ENCODE results near the gene OIP5. TPM values are rescaled to one million over a fixed set of nuclear protein-coding genes. Genes with fewer than 3 reads are reported as not detected.
"Not testable (repeated sequence)": the region's sequence is repeated elsewhere in the genome, so short reads cannot be mapped to it uniquely, and the experiment has no call there.

The OIP5 gene
- total RNA-seq, 1 donor from 2014 or later = 1.5 TPM

DNA sequence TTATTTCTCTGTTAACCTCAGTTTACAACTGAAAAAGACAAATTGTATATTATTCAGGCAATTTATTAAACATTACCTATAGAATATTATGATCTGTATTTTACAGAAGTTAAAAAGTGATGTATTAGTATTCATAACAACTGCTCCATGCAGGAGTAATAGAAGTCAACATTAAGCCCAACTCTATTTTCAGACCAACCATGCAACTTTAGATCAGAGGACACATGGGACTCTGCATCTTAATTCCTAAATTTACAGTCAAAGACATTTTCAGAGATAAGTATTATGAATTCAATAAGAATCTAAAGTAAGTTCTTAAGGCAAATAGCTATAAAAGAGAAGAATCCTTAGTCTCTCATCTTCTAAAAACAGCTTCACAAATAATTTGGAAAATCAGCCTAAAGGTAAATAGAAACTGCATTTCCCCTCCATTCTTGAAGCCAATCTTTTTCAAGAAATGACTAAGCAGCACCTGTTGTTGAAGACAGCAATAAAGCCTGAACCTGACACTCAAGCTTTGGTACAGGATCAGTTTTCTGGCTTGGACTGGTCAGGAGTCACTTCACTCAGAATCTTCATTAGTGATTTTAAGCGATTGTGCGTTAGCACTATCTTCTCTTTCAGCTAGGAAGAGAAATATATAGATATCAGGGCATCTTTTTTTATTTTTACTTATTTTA lies 23.0 kb downstream of the OIP5 start:
- Mint-ChIP-seq H3K9me3 (ENCODE audit: unreplicated experiment) (peaks cover 2% of the 10 kb centered on the region), H3K27me3 (ENCODE audit: unreplicated experiment) (no peaks in the 10 kb centered on the region), H3K4me1 (ENCODE audit: low read depth, unreplicated experiment) (no peaks in the 10 kb centered on the region), H3K4me3 (ENCODE audit: unreplicated experiment) (no peak overlapping the region), H3K27ac (ENCODE audit: unreplicated experiment) (no peak overlapping the region), H3K36me3 (ENCODE audit: unreplicated experiment) (no peaks in the 10 kb centered on the region)
- TF ChIP-seq, protein P1, sequence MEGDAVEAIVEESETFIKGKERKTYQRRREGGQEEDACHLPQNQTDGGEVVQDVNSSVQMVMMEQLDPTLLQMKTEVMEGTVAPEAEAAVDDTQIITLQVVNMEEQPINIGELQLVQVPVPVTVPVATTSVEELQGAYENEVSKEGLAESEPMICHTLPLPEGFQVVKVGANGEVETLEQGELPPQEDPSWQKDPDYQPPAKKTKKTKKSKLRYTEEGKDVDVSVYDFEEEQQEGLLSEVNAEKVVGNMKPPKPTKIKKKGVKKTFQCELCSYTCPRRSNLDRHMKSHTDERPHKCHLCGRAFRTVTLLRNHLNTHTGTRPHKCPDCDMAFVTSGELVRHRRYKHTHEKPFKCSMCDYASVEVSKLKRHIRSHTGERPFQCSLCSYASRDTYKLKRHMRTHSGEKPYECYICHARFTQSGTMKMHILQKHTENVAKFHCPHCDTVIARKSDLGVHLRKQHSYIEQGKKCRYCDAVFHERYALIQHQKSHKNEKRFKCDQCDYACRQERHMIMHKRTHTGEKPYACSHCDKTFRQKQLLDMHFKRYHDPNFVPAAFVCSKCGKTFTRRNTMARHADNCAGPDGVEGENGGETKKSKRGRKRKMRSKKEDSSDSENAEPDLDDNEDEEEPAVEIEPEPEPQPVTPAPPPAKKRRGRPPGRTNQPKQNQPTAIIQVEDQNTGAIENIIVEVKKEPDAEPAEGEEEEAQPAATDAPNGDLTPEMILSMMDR (IDR thresholded peaks at IDR 0.05; ENCODE audit: partially characterized antibody, unreplicated experiment) = no peak
- DNase-seq = no peak

DNA sequence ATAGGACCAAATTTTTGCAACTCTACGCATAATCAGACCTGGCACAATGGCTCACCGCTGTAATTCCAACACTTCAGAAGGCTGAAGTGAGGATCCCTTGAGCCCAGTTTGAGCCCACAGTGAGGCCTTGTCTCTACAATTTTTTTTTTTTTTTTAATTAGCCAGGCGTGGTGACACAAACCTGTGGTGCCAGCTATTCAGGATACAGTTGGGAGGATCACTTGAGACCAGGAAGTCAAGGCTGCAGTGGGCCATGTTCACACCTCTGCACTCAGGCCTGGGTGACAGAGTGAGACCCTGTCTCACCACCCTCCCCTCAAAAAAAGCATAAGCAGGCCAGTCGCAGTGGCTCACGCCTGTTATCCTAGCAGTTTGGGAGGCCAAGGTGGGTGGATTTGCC lies 24.7 kb downstream of the OIP5 start:
- peaks cover 3% of the 10 kb centered on the region for H3K4me1 Mint-ChIP-seq (ENCODE audit: low read depth, unreplicated experiment)
- H3K4me3 Mint-ChIP-seq (ENCODE audit: unreplicated experiment) = no peak overlapping the region
- peaks cover 2% of the 10 kb centered on the region for H3K9me3 Mint-ChIP-seq (ENCODE audit: unreplicated experiment)
- DNase-seq = no peak
- no peak overlapping the region for H3K27ac Mint-ChIP-seq (ENCODE audit: unreplicated experiment)
- no peaks in the 10 kb centered on the region for H3K36me3 Mint-ChIP-seq (ENCODE audit: unreplicated experiment)
- H3K27me3 Mint-ChIP-seq (ENCODE audit: unreplicated experiment) = no peaks in the 10 kb centered on the region
- TF ChIP-seq, protein P1 (IDR thresholded peaks at IDR 0.05; ENCODE audit: partially characterized antibody, unreplicated experiment) = no peak

DNA sequence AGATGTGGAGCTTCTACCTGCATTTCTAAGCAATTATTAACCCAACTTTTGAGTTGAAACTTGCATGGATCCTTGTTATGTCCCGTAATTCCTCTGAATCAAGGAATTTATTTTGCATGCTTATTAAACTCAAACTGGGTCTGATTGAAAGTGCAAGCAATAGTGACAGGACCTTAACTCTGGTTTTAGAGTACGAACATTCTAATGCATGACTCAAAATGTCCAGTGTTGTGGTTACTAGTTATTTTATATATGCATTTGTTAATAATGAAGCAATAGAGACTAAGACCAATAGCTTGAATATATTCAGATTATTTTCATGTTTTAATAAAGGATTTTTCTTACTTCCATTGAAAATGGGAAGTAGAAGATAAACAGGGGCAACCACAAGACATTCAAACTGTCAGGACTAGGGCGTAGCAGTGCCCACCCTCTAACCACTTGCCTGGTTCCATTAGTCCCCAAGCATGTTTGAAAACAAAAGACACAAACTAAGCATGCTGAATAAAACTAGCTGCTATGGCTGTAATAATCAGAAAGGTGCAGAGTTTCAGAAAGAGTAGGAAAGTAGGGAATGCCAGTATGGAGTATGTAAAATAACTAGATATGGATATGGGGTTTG lies 28.1 kb downstream of the OIP5 start:
- Mint-ChIP-seq H3K4me3 (ENCODE audit: unreplicated experiment) (no peak overlapping the region), H3K27ac (ENCODE audit: unreplicated experiment) (no peak overlapping the region)

DNA sequence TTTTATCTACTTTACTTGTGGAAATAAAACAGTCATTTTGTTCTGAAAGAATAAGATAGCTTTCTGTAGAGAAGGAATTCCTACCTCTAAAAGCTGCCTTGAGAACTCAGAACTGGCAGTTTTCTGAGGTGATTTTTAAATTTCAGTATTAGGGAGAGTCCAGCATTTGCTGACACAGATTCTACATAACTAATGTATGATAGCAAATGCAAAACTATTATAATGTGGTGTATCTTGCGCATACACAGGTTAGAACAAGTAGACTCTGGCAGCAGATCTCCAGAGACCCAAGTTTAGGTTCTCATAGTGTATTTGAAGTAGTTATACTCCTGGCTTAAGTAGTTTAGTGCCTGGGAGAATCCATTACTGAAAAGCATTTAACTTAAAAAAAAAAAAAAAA lies 30.8 kb downstream of the OIP5 start:
- Mint-ChIP-seq H3K4me1 (ENCODE audit: low read depth, unreplicated experiment) (peaks cover 3% of the 10 kb centered on the region), H3K9me3 (ENCODE audit: unreplicated experiment) (no peaks in the 10 kb centered on the region), H3K36me3 (ENCODE audit: unreplicated experiment) (no peaks in the 10 kb centered on the region), H3K27ac (ENCODE audit: unreplicated experiment) (no peak overlapping the region), H3K4me3 (ENCODE audit: unreplicated experiment) (no peak overlapping the region), H3K27me3 (ENCODE audit: unreplicated experiment) (no peaks in the 10 kb centered on the region)
- no peak for DNase-seq
- TF ChIP-seq, protein P1 (IDR thresholded peaks at IDR 0.05; ENCODE audit: partially characterized antibody, unreplicated experiment) = no peak

More for the DNA sequence above, 28.1 kb downstream of the OIP5 start:
- H3K4me1 Mint-ChIP-seq (ENCODE audit: low read depth, unreplicated experiment) = peaks cover 3% of the 10 kb centered on the region
- no peak for DNase-seq
- TF ChIP-seq, protein P1 (IDR thresholded peaks at IDR 0.05; ENCODE audit: partially characterized antibody, unreplicated experiment) = no peak
- H3K27me3 Mint-ChIP-seq (ENCODE audit: unreplicated experiment) = no peaks in the 10 kb centered on the region
- no peaks in the 10 kb centered on the region for H3K9me3 Mint-ChIP-seq (ENCODE audit: unreplicated experiment)
- H3K36me3 Mint-ChIP-seq (ENCODE audit: unreplicated experiment) = no peaks in the 10 kb centered on the region

DNA sequence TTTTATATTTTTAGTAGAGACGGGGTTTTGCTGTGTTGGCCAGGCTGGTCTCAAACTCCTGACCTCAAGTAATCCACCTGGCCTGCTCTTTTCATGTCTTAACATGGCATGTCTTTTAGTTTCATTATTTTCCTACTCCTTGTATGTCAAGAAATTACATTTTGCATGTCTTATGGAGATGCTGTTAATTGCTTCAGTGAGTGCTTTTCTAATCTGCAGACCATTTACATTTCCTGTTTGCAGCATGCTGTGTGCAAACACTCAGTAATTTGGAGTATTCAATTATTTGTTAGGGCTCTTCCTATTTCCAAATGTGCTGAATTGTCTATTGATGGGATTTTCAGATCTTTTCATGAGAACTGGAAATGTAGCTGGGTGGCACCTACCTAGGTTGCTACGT lies 31.3 kb downstream of the OIP5 start:
- not testable (repeated sequence) for H3K27ac Mint-ChIP-seq (ENCODE audit: unreplicated experiment); H3K36me3 Mint-ChIP-seq (ENCODE audit: unreplicated experiment); H3K9me3 Mint-ChIP-seq (ENCODE audit: unreplicated experiment); H3K4me3 Mint-ChIP-seq (ENCODE audit: unreplicated experiment); H3K27me3 Mint-ChIP-seq (ENCODE audit: unreplicated experiment); DNase-seq; H3K4me1 Mint-ChIP-seq (ENCODE audit: low read depth, unreplicated experiment)

Measured in glutamatergic neuron (in vitro differentiated cells).